IMR-90 (cell line): ENCODE measurements around the gene CASP2.

Experiments used
- CEBPB ChIP-seq: IDR thresholded peaks from 2 replicates; pipeline ENCODE4 v1.6.1; 2012; ENCODE audit warnings: low read depth, low read length, improper control_type of control experiment
- CTCF ChIP-seq: conservative IDR thresholded peaks from 2 replicates; pipeline ENCODE4 v1.5.1; 2012; ENCODE audit warnings: mild to moderate bottlenecking, low read depth, low read length, improper control_type of control experiment
- ELK1 ChIP-seq: fragments of 150-350 bp; IDR thresholded peaks from 2 replicates; pipeline ENCODE4 v1.6.1; 2016; ENCODE audit warnings: low read depth, mild to moderate bottlenecking, low read length, moderate library complexity, borderline replicate concordance
- MAZ ChIP-seq: IDR thresholded peaks from 2 replicates; pipeline ENCODE4 v1.6.1; 2012; ENCODE audit warnings: low read depth, mild to moderate bottlenecking, low read length, improper control_type of control experiment, moderate library complexity, borderline replicate concordance
- NFE2L2 ChIP-seq: fragments of 150-350 bp; IDR thresholded peaks from 2 replicates; pipeline ENCODE4 v1.6.1; 2016; ENCODE audit warnings: low read depth, mild to moderate bottlenecking, low read length
- POLR2A ChIP-seq: IDR thresholded peaks from 2 replicates; pipeline ENCODE4 v1.6.1; 2012; ENCODE audit warnings: mild to moderate bottlenecking, low read depth, low read length
- RAD21 ChIP-seq: IDR thresholded peaks from 2 replicates; pipeline ENCODE4 v1.6.1; 2012; ENCODE audit warnings: low read length, improper control_type of control experiment
- SMC3 ChIP-seq: fragments of 150-350 bp; IDR thresholded peaks from 2 replicates; pipeline ENCODE4 v1.6.1; 2016; ENCODE audit warnings: low read depth, mild to moderate bottlenecking, antibody characterized with exemption, low read length, moderate library complexity
- USF2 ChIP-seq: fragments of 150-350 bp; IDR thresholded peaks from 2 replicates; pipeline ENCODE4 v1.6.1; 2017; ENCODE audit warnings: mild to moderate bottlenecking, antibody characterized with exemption, low read length, low read depth

GRCh38 chr7:143243614-143244013 lies 44.5 kb upstream of the CASP2 start:
- TF ChIP-seq POLR2A = no peak
- no peak for TF ChIP-seq RAD21
- no peak for TF ChIP-seq ELK1
- TF ChIP-seq MAZ = no peak
- TF ChIP-seq CTCF = no peak
- TF ChIP-seq SMC3 = no peak
- no peak for TF ChIP-seq NFE2L2
- no peak for TF ChIP-seq CEBPB
- no peak for TF ChIP-seq USF2
